Measurements from ENCODE around the gene PSD2.
A peak's percentile ranks its signal among the peaks of the same experiment; 100 is the strongest.

PSD2 gene

DNA sequence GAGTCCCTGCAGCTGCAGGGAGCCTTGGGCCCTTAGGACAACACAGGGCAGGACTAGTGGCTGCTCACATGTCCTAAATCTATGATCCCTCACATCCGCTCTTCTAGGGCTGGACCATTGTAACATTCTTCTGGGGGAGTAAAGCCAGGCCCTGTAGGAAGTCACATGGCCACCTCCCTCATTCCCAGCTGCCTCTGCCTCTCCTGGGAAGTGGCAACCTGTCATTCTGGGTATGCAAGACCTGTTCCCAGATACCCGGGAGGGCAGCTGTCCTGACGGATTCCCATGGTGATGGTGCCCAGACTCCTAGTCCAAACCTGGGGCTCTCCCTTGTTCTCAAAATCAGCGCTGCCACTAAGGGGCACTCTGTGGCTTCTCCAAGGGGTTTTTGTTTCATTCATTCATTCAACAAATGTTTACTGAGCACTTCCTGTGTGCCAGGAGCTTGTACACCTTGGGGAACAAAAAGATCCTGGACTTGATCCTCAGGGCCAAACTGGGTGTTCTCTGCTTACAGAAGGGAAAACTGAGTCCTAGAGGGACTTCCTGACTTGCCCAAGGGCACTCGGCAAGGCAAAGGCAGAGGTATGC is 85.6 kb downstream of the PSD2 start:
- Mint-ChIP-seq H3K36me3 (ENCODE audit: low read depth) (no peaks in the 10 kb centered on the region), H3K9me3 (no peaks in the 10 kb centered on the region), H3K4me3 (peak overlapping the region; percentile 37 to 50 (median 45)), H3K27ac (peak overlapping the region; percentile 55 to 69 (median 69)), H3K27me3 (ENCODE audit: low read depth) (peaks cover 12% of the 10 kb centered on the region), H3K4me1 (peaks cover 31% of the 10 kb centered on the region)
- TF ChIP-seq, protein P1, sequence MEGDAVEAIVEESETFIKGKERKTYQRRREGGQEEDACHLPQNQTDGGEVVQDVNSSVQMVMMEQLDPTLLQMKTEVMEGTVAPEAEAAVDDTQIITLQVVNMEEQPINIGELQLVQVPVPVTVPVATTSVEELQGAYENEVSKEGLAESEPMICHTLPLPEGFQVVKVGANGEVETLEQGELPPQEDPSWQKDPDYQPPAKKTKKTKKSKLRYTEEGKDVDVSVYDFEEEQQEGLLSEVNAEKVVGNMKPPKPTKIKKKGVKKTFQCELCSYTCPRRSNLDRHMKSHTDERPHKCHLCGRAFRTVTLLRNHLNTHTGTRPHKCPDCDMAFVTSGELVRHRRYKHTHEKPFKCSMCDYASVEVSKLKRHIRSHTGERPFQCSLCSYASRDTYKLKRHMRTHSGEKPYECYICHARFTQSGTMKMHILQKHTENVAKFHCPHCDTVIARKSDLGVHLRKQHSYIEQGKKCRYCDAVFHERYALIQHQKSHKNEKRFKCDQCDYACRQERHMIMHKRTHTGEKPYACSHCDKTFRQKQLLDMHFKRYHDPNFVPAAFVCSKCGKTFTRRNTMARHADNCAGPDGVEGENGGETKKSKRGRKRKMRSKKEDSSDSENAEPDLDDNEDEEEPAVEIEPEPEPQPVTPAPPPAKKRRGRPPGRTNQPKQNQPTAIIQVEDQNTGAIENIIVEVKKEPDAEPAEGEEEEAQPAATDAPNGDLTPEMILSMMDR (IDR thresholded peaks at IDR 0.05; ENCODE audit: unreplicated experiment in 3 of 3), result no peak

DNA sequence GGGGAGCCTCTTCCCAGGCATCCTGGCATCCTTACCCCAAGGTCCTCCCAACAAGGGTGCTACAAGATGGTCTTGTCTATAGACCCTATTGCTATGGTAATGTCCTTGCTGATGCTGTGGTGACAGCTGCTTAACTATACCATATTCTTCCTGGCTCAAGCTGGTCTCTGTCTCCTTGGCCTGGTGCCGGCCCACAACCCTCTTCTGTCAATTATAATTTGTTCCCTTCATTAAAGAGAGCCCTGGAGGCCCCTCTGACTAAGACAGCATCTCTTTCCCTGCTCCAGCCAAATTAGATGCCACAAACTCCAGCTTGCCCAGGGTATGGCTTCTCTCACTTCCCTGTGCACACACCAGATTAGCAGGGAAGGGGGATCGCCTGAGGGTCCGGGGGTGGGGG is 86.7 kb downstream of the PSD2 start:
- Mint-ChIP-seq H3K27me3 (ENCODE audit: low read depth) (peaks cover 13% of the 10 kb centered on the region), H3K4me3 (no peak overlapping the region), H3K27ac (no peak overlapping the region), H3K36me3 (ENCODE audit: low read depth) (no peaks in the 10 kb centered on the region), H3K4me1 (peaks cover 31% of the 10 kb centered on the region), H3K9me3 (no peaks in the 10 kb centered on the region)
- TF ChIP-seq, protein P1 (IDR thresholded peaks at IDR 0.05; ENCODE audit: unreplicated experiment in 3 of 3), result no peak

DNA sequence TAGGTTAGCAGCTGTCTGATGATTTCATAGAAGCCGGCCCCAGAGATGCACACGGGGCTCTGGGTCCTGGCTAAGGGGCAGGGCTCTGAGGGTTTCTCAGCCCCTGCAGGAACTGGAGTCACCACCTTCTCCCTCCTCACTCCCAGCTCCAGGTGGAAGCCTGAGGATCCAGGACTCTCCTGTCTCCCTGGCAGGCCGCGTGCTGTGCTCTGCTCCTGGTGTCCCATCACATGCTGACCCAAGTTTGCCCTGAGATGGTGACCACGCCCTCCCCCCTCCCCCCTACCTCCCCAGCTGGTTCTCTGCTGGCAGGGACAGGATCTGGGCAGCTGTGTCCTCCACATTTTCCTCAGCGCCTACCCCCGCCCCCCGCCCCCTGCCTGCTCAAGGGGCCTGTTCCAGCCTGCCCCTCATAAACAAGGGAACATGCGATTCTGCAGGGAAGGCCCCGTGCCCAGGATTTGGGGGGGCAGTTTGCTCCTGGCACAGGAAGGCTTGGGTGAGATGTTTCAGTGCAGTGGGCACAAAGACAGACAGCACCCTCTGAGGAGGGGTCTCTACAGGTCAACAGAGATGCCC is 87.4 kb downstream of the PSD2 start:
- H3K4me1 Mint-ChIP-seq, result peaks cover 31% of the 10 kb centered on the region
- H3K9me3 Mint-ChIP-seq, result no peaks in the 10 kb centered on the region

DNA sequence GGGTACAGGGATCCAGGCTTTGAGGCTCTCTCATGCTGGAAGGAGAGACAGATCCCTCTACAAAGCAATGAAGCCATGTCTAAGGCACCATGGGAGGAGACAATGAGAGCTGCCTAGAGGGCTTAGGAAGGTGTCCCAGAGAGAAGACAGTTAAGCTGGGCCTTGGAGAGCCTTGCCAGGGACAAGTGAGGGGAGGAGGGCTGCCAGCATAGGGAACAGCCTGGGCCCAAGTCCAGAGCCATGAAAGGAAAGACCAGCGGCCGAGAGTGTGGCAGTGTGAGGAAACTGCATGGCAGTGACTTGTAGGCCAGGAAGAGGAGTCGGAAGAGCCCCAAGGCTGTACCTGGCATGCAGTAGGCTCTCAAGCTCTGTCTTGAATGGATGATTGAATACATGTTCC is 88.5 kb downstream of the PSD2 start:
- Mint-ChIP-seq H3K4me1 (peaks cover 29% of the 10 kb centered on the region), H3K9me3 (no peaks in the 10 kb centered on the region), H3K36me3 (ENCODE audit: low read depth) (no peaks in the 10 kb centered on the region), H3K27me3 (ENCODE audit: low read depth) (peaks cover 19% of the 10 kb centered on the region), H3K4me3 (no peak overlapping the region), H3K27ac (no peak overlapping the region)
- TF ChIP-seq, protein P1 (IDR thresholded peaks at IDR 0.05; ENCODE audit: unreplicated experiment in 3 of 3), result no peak

More for the DNA sequence above, 87.4 kb downstream of the PSD2 start:
- H3K36me3 Mint-ChIP-seq (ENCODE audit: low read depth), result no peaks in the 10 kb centered on the region
- TF ChIP-seq, protein P1 (IDR thresholded peaks at IDR 0.05; ENCODE audit: unreplicated experiment in 3 of 3), result no peak
- peaks cover 15% of the 10 kb centered on the region for H3K27me3 Mint-ChIP-seq (ENCODE audit: low read depth)
- no peak overlapping the region for H3K27ac Mint-ChIP-seq
- no peak overlapping the region for H3K4me3 Mint-ChIP-seq

DNA sequence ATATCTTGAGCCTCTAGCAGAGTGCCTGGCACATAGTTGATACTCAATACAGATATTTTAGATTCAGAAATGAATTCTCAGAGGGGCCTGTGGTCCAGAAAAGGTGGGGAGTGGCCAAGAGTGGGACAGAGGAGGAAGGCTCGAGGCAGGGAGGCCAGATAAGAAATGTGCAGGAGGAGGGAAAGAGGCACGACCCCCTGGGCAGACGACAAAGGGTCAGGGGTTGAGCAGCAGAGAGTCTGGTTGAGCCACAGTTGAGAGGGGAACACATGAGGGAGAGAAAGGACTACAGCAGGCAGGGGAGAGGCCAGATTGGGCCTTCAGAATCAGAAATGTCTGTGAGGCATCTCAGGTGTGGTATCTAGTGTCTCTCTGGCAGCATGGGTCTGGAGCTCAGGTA is 89.1 kb downstream of the PSD2 start:
- Mint-ChIP-seq H3K4me1 (peaks cover 23% of the 10 kb centered on the region), H3K4me3 (no peak overlapping the region), H3K36me3 (ENCODE audit: low read depth) (no peaks in the 10 kb centered on the region), H3K9me3 (no peaks in the 10 kb centered on the region), H3K27ac (no peak overlapping the region), H3K27me3 (ENCODE audit: low read depth) (peaks cover 19% of the 10 kb centered on the region)
- TF ChIP-seq, protein P1 (IDR thresholded peaks at IDR 0.05; ENCODE audit: unreplicated experiment in 3 of 3), result no peak
